GM19468 (cell line): ENCODE results near the gene CAPN7.

ENCODE experiments used
- ATAC-seq: cut with Tn5 transposase; IDR thresholded peaks from one replicate; pipeline ENCODE4 v1.9.1; 2021; ENCODE audit warnings: mild to moderate bottlenecking, moderate library complexity, moderate number of reproducible peaks; ENCODE audit not compliant: unreplicated experiment; ENCODE audit errors: extremely low read depth

CAPN7 gene

DNA sequence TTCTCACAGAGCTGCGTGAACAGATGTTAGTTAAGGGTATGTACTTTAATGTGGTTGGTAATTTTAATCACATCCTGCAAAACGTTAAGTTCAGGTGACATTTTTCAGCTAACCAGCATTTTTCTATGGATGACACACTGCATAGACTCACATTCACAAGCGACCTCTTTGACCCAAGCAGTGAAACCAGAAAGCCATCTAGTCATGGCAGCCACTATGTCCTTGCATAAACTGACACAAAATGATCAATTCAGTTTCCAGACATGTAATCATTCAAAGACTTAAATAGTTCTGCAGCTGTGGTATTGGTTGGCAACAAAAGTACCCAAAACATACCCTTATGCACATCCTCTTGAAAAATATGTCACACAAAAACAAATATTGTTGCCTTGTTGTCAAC is 7.4 kb upstream of the CAPN7 start:
- no peak for ATAC-seq

DNA sequence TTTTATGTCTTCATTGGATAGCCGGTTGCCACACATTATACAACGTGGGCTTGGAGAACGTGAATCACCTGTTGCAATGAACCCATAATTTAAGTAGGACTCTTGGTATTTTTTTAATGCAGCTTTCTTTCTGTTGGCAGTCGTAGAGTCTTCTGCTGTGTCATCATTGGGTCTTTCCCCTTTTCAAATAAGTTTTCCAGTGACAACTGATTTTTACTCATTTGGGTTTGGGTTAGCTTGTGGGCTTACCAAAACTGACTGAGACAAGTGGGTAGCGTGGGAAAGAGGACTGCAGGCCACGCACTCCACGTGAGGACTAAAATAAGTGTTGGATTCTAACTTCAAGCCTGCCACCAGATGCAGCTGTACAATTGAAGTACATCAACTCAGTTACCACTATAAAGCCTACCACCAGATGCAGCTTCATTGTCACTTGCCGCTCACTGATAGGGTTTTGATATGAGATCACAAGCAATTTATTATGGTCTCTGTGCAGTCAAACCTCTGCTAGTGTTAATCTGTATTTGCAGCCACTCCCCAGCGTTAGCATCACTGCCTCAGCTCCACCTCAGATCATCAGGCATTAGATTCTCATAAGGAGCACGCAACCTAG is 6.4 kb upstream of the CAPN7 start:
- no peak for ATAC-seq

DNA sequence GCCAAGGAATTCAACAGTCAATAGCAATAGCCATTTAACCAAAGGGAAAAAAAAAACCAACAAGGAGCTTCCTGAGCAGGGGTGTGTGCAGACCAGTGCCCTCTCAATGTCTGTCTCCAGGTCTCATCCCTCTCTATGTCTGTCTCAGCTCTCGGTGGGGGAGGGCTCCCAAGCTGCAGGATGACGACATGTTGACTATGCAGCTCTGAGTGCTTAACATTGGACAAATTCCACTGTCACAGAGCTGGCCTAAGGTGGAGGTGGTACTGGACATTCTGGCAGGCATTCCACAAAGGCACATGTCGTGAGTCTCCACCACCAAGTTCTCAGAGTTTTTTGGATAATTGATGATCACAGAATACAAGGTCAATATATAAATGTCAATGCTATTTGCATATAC is 2.0 kb upstream of the CAPN7 start:
- ATAC-seq, result no peak

DNA sequence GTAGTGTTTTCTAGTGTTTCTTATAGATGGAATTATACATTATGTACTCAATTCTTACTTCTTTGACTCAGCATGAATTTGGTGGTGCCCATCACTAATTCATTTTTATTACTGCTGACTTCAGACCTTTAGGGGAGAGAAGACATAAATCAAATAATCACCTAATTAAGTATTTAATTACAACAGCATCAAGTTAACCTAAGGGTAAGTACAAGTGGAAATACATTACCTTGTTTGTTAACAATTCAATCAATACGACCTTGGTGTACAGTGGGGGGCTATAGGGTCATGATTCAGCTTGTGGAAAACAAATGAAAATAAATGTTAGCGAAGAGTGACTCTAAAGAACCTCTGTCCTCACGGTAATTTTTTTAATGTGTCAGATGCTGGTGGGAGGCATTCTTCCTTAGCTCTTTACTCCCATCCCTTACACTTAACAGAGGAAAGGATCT is 538 bp upstream of the CAPN7 start:
- ATAC-seq, result no peak

DNA sequence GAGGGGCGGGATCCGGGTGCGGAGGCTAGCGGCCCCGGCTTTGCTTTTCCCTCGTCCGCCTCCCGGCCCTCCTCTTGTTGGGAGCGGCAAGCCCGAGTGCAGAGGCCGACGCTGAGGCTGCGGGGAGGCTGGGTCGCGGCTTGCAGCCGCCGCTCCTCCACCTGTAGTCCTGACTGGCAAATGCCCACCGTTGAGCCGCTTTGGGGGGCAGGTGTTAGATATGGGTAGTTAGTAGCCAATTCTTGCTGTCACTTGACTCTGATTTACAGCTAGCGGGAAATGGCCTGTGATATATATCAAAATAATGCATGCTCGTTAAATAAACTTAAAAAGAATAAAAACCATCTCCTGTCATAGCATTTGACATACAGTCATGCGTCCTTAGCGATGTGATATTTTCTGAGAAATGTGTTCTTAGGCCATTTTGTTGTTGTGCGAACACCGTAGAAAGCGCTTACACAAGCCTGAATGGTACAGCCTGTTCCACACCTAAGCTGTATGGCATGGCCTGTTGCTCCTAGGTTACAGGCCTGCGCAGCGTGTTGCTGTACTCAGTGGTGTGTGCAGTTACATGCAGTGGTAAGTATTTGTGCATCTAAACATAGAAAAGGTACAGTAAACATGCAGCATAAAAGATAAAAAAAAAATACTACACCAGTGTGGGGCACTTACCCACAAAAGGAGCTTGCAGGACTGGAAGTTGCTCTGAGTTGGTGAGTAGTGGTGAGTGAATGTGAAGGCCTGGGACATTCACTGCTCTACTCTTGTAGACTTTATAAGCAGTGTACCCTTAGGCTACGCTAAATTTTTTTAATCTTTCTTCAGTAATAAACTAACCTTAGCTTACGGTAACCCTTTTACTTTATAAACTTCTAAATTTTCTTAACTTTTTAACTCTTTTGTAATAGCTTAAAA is 873 bp downstream of the CAPN7 start:
- ATAC-seq, result no peak

DNA sequence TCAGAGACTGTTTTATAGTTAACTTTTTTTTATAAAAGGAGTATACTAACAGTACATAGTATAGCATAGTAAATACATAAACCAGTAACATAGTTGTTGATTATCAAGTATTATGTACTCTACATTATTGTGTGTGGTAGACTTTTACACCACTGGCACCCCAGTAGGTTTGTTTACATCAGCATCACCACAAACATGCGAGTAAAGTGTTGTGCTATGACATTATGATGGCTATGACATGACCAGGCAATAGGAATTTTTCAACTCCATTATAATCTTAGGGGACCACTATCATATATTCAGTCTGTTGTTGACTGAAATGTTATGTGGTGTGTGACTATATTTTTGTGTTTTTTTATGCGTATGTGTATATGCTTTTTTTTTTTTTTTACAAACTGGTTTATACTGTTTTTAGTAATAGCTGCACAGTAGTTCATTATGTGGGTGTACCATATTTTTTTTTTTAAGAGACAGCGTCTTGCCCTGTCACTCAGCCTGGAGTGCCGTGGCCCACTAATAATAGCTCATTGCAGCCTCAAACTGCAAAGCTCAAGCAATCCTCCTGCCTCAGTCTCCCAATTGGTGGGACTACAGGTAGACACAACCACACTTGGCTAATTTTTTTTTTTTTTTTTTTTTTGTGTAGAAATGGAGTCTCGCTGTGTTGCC is 1.9 kb downstream of the CAPN7 start:
- no peak for ATAC-seq

DNA sequence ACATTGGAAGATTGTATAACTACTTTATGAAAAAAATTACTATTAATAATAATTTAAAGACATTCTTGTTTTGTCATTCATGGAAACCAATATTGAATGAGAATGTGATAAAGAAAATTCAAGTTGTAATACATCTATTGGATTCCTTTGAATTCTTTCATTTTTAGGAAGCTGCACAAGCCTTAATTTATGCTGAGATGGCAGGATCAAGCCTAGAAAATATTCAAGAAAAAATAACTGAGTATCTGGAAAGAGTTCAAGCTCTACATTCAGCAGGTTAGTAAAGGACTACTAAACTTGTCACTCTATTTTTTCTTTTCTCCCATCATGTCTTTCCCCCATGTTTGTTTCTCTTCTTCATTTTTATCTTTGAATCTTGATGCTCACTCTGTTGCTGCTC is 5.9 kb downstream of the CAPN7 start:
- ATAC-seq, result no peak

DNA sequence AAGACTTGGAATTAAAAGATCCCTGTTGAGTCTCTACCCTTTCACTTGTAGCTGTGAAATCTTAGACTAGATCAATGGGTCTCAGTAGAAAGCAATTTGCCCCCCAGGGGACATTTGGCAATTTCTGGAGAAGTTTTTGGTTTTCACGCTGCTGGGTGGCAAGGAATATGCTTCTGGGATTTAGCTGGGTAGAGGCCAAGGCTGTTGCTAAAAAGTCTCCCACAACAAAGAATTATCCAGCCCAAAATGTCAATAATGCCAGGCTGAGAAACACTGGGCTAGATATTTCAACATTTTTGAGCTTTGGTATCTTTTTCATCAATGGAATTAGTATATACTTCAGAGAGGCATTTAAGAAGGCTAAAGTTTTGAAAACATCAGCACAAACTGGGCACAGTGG is 8.7 kb downstream of the CAPN7 start:
- ATAC-seq, result no peak

DNA sequence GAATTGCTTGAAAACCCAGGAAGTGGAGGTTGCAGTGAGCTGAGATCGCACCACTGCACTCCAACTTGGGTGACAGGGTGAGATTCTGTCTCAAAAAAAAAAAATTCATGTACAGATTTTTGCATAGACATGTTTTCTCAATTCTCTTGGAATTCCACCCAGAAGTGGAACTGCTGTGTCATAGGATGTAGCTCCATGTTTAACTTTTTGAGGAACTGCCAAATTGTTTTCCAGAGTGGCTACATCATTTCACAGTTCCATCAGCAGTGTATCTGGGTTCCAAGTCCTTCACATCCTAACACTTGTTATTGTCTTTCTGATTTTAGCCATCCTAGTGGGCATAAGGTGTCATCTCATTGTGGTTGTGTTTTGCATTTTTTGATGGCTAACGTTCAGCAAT is 9.9 kb downstream of the CAPN7 start:
- ATAC-seq, result no peak

DNA sequence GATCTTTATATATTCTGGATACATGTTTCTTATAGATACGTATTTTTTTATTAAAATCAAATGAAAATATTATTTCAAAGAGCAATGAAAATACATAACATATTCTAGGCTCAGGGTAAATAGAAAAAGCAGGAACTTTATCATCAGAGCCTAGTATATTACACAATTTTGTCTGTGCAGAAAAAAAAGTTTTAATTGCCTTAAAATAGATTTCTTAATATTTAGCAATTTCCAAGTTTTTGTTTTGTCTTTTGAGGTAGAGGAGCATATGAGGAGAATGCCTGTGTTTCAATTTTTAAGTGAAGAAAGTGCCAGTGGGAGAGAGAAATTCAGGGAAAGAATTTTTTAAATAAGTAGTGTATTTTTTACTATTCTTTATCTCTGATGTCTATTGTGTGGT is 10.5 kb downstream of the CAPN7 start:
- ATAC-seq, result no peak

DNA sequence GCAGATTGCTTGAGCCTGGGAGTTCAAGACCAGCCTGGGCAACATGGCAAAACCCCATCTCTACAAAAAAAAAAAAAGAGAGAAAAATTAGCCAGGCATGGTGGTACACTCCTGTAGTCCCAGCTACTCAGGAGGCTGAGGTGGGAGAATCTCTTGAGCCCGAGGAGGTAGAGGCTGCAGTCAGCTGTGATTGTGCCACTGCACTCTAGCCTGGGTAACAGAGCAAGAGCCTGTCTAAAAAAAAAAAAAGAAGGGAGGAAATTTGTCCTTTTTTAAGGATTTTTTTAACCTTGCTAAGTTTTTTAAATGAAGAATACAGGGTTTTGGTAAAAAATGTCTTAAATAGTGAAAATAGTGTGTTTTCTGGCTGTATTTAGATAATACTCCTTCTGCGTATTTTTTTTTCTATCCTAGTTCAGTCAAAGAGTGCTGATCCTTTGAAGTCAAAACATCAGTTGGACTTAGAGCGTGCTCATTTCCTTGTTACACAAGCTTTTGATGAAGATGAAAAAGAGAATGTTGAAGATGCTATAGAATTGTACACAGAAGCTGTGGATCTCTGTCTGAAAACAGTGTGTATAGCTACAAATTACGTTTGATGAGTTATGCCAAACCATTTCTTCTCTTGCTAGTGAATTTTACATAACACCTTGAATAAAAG is 11.1 kb downstream of the CAPN7 start:
- ATAC-seq, result no peak

DNA sequence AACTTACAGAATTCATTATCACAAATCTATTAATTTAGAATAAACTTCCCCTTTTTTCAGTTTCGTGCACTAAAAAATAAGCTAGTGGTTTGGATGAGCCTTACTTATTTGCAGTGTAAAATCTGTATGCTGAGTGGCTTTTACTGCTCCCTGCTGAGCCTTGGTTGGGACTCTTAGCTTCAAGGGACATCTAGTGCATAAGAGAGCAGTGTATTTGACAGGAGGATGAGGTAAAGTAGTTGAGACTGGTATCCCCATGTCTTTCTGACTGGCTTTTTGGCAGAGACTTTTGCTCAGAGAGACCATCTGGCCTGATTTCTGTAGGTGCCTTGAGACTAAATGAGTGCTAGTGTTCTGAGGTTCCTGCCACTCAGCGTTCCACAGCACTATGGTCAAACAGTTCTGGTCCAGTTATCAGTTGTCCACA is 11.8 kb downstream of the CAPN7 start:
- ATAC-seq, result no peak

DNA sequence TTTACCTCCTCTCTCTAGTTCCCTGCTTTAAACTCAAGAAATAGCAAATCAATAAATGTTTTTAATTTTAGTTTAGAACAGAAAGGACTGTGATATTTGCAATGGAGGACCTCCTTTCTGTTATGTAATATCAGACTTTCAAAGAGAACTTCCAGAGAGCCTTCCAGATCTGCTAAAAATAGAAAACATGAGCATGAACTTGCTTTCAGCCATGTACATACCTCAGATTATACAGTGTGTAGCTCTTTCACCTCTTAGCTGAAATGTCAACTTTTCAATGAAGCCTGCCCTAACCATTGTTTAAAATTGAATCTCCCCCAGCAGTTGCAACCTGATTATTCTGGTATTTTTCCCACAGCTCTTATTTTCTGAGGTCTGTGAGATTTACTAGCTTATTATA is 12.6 kb downstream of the CAPN7 start:
- ATAC-seq, result no peak

DNA sequence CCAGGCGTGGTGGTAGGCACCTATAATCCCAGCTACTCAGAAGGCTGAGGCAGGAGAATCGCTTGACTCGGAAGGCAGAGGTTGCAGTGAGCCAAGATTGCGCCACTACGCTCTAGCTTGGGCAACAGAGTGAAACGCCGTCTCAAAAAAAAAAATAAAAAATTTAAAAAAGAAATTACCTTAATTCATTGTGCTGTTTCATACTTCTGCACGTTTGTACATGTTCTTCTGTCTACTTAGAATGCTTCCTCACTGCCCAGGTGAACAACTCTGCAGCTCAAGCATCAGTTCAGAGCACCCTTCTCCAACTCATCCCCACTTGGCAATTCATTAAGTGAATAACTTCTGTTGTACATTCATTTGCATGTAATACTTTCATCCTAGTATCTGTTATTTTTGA is 14.0 kb downstream of the CAPN7 start:
- no peak for ATAC-seq

DNA sequence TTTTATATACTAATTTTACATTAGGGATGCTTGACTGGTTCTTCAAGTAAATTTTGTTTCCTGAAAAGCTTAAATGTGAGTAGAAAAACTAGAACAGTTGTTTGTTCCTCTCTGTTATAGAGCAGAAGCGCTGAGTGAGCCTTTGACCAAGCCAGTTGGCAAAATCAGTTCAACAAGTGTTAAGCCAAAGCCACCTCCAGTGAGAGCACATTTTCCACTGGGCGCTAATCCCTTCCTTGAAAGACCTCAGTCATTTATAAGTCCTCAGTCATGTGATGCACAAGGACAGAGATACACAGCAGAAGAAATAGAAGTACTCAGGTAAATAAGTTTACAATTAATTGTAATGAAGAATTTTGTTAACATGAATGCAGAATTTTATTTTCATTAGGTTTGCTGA is 14.6 kb downstream of the CAPN7 start:
- no peak for ATAC-seq

DNA sequence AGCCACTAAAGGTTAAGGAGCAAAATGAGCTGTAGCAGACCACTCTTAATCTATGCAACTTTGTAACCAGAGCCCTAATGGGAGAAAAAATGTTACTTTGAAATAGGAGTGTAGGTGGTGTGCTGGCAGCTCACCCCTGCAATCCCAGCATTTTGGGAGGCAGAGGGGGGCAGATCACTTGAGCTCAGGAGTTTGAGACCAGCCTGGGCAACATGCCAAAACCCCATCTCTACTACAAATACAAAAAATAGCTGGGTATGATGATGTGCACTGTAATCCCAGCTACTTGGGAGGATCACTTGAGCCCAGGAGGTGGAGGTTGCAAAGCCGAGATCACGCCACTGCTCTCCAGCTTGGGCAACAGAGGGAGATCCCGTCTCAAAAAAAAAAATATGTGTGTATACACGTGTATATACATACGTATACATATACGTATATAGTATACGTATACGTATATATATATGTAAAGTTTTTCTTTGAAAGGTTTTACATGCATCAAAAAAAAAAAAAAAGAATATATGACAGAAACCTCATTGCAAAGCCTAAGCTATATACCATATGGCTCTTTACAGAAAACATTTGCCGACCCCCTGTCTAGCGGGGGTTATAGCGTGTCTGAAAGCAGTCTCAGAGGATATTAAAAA is 15.7 kb downstream of the CAPN7 start:
- ATAC-seq, result no peak

DNA sequence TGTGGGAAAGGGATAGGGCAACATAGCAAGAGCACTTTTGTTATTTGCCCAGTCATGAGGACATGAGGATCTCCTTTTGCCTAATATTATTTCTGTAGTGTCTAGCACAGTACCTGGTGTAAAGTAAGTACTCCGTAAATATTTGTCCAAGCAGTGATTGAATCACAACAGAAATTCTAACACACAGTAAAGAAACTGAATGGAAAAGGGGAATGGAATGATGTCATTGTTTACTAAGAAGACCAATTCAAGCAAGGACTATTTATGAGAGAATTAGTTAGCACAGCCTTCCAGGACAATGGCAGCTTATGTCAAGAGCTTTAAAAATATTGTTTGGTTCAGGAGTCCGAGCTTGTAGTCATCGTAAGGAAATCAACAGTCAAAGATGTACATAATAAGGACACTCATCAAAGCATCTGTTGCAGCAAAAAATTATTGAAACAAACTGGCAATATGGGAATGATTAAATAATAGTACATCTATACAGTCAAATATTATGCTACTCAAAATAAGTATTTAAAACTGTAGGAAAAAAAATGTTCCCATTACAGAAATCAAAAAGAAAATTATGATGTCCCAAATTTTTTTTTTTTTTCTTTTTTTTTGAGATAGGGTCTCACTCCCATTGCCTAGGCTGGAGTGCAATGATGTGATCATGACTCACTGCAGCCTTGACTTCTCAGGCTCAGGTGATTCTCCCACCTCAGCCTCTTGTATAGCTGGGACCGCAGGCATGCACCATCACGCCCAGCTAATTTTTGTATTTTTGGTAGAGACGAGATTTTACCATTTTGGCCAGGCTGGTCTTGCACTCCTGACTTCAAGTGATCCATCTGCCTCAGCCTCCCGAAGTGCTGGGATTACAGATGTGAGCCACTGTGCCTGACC is 17.9 kb downstream of the CAPN7 start:
- no peak for ATAC-seq

DNA sequence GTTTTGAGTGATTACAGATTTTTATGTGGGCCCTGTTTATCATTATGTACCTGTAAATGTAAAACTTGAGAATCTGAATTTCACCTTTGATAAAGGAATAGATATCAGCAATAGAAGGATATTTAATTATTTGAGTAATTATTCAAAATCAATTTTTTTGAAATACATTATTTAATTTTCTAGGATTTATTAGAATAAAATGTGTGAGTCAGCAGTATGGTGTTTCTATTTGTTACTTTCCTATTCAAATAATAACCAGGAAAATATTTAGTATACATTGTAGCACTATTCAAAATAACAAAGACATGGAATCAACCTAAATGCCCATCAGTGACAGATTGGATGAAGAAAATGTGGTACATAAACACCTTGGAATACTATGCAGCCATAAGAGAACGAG is 22.1 kb downstream of the CAPN7 start:
- no peak for ATAC-seq

DNA sequence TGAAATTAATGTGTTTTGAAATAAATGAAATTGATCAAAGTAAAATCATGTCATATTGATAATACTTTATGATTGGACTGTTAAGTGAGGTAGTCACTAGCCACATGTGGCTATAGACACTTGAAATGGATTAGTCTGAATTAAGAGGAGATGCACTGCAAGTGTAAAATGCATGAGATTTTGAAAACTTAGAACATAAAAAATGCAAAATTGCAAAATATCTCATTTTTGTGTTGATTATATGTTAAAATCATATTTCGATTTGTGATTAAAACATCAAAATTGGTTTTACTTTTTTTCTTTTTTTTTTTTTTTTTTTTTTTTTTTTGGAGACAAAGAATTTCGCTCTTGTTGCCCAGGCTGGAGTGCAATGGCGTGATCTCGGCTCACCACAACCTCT is 23.2 kb downstream of the CAPN7 start:
- no peak for ATAC-seq
